Uterus (tissue), 4 donors: ENCODE results near the gene PAH. TPM values are rescaled to one million over a fixed set of nuclear protein-coding genes. Genes with fewer than 3 reads are reported as not detected.

Source experiments
- DNase-seq, 2 donors: peaks; one replicate each; pipeline ENCODE4 v3.0.0-alpha.2; 2019 to 2020
- H3K27ac ChIP-seq, 2 donors: fragments of 200-600 bp; sonication (generic); 1 replicate in 1 of 2; 2 replicates in 1 of 2; pipeline ENCODE4 v1.5.1; 2016 to 2018
- H3K27me3 ChIP-seq, 2 donors: fragments of 200-600 bp; sonication (generic); one replicate each; pipeline ENCODE4 v1.5.1; 2018 to 2019; ENCODE audit warnings: control low read depth in 1 of 2
- H3K36me3 ChIP-seq, 2 donors: fragments of 200-600 bp; sonication (generic); one replicate each; pipeline ENCODE4 v1.5.1; 2019; ENCODE audit warnings: control low read depth in 1 of 2
- H3K4me1 ChIP-seq, 2 donors: fragments of 200-600 bp; sonication (generic); one replicate each; pipeline ENCODE4 v1.5.1; 2018 to 2019; ENCODE audit warnings: control low read depth in 1 of 2
- H3K4me3 ChIP-seq, 2 donors: fragments of 200-600 bp; sonication (generic); 1 replicate in 1 of 2; 2 replicates in 1 of 2; pipeline ENCODE4 v1.5.1; 2018 to 2019; ENCODE audit warnings: mild to moderate bottlenecking in 1 of 2
- H3K9me3 ChIP-seq, 2 donors: fragments of 200-600 bp; sonication (generic); one replicate each; pipeline ENCODE4 v1.5.1; 2019; ENCODE audit warnings: control low read depth in 1 of 2
- POLR2A ChIP-seq, 2 donors: fragments of 450-650 bp; IDR thresholded peaks; one replicate each; pipeline ENCODE4 v1.6.1; 2016; ENCODE audit warnings: antibody characterized with exemption in 2 of 2, mild to moderate bottlenecking in 1 of 2, moderate library complexity in 1 of 2
- intact Hi-C: fragments of 100-400 bp; cut with DNase I; formaldehyde crosslinking; loops from one replicate; pipeline ENCODE4 v1.15.1; 2023; ENCODE audit warnings: low total_unique reads
- total RNA-seq, 4 donors: library from RNA; depleted of rRNA in 3 of 4; stranded (reverse); fragments of >200 nt in 3 of 4; gene quantifications; one replicate each; pipeline versions ENCODE4 v1.1.0 to v1.2.4, GENCODE V29; 2014 to 2023
- TF ChIP-seq, protein P1 (sequence below), 4 experiments: fragments of 200-600 bp in 2 of 4; fragments of 450-650 bp in 2 of 4; sonication (generic) in 2 of 4; IDR thresholded peaks; one replicate each; pipeline ENCODE4 v1.5.1; 2016 to 2019; ENCODE audit warnings: antibody characterized with exemption in 4 of 4, mild to moderate bottlenecking in 2 of 4, moderate library complexity in 1 of 4
- donor health status: DM: yes; HTN: yes; CAD: no.

The PAH gene
- total RNA-seq, 4 donors from 2014 or later = 0.18 TPM; not detected in 3

DNA sequence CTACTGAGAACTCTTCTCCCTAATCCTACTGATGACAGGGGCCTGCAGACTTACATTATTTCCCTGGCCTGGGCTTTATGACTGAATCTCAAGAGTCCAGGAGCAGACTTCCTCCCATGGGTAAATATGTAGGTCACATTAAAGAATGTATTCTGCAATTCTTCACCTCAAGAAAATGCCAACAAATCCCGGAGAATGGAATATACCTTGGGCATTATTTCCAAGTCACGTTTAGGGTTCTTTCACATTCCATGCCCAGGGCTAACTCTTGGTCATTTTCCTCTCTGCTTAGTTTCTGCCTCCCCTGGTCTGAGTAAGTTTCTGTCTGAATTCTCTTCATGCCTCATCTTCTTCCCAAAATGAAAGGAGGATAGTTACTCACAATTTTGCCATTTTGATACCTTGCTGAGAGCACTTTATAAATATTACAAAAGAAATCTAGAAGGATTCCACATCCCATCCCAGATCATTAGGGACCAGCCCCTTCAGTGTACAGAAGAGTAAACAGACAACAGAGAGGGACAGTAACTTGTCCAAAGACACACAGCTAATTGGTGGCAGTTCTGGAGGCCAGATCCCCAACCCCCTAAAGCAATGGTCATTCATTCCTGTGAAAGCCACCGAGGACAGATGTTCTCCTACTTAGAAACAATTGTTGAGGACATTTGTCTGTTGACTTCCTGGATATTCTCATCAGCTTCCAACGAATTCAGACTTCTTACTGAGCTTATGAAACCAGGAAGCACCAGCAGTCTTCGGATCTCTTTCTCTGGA is 605 bp downstream of the PAH start:
- intact Hi-C loops = no loop called here
- no peaks in the 10 kb centered on the region for H3K36me3 ChIP-seq
- DNase-seq = no peak
- no peak overlapping the region for H3K27ac ChIP-seq
- no peak overlapping the region for H3K4me3 ChIP-seq
- no peaks in the 10 kb centered on the region for H3K27me3 ChIP-seq
- no peaks in the 10 kb centered on the region for H3K9me3 ChIP-seq
- TF ChIP-seq POLR2A (IDR thresholded peaks at IDR 0.05) = no peak
- TF ChIP-seq, protein P1, sequence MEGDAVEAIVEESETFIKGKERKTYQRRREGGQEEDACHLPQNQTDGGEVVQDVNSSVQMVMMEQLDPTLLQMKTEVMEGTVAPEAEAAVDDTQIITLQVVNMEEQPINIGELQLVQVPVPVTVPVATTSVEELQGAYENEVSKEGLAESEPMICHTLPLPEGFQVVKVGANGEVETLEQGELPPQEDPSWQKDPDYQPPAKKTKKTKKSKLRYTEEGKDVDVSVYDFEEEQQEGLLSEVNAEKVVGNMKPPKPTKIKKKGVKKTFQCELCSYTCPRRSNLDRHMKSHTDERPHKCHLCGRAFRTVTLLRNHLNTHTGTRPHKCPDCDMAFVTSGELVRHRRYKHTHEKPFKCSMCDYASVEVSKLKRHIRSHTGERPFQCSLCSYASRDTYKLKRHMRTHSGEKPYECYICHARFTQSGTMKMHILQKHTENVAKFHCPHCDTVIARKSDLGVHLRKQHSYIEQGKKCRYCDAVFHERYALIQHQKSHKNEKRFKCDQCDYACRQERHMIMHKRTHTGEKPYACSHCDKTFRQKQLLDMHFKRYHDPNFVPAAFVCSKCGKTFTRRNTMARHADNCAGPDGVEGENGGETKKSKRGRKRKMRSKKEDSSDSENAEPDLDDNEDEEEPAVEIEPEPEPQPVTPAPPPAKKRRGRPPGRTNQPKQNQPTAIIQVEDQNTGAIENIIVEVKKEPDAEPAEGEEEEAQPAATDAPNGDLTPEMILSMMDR (IDR thresholded peaks at IDR 0.05) = no peak
- no peaks in the 10 kb centered on the region for H3K4me1 ChIP-seq

DNA sequence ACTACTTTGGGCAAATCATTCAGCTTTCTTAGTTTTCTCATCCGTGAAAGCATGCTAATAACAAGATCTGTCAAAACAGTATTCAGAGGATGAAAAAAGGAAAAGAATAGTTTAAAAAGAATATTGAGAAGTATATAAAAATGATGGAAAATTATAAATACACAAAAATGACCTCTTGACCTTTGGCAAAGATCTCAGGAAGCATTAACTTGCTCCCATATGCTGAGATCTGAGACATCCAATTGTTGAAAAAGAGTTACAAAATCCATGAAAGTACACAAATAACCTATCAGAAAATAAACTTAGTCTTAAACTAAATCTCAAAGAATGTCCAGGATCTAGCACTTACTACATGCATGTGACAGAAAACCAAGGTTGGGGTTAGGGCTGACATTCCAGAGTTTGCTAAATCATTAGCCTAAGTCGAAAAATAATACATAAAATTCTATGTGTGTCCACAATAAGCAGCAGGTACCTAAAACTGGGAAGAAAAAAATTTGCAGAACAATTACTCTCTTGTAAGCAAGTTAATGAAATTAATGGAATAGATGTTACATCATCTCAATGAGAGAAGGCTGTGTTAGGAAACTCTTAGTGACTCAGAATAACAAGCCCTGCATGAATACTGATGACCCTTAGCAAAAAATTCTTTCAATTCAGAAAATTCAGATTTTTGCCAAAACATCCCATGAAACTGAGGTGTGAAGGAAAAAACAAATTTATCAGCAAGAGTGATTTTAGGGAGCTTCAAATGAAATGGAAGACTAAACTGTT is 3.4 kb downstream of the PAH start:
- intact Hi-C loops = no loop called here
- no peak for DNase-seq
- H3K27me3 ChIP-seq = no peaks in the 10 kb centered on the region
- no peak overlapping the region for H3K27ac ChIP-seq
- H3K4me1 ChIP-seq = no peaks in the 10 kb centered on the region
- H3K9me3 ChIP-seq = no peaks in the 10 kb centered on the region
- no peak for TF ChIP-seq POLR2A (IDR thresholded peaks at IDR 0.05)
- TF ChIP-seq, protein P1 (IDR thresholded peaks at IDR 0.05) = no peak
- no peak overlapping the region for H3K4me3 ChIP-seq
- no peaks in the 10 kb centered on the region for H3K36me3 ChIP-seq

DNA sequence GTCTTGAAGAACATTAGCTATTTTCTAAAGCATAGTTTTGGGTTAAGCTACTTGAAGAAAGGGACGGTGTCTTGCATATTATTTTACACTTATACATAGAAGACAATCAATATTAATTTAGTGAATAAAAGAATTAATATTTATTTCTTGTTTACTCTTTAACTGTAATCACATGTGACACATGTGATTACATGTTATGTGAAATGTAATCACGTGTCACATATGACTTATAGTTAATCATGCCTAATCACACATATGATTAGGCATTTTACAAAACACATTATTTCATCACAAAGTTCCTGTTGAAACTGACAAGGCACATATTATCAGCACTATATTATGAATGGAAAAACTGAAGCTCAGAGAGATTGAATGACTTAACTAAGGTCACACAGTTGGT is 4.8 kb downstream of the PAH start:
- H3K27ac ChIP-seq = no peak overlapping the region
- TF ChIP-seq POLR2A (IDR thresholded peaks at IDR 0.05) = no peak
- TF ChIP-seq, protein P1 (IDR thresholded peaks at IDR 0.05) = no peak
- intact Hi-C loops = no loop called here
- H3K36me3 ChIP-seq = no peaks in the 10 kb centered on the region
- no peaks in the 10 kb centered on the region for H3K27me3 ChIP-seq
- no peaks in the 10 kb centered on the region for H3K4me1 ChIP-seq
- no peaks in the 10 kb centered on the region for H3K9me3 ChIP-seq
- no peak overlapping the region for H3K4me3 ChIP-seq
- DNase-seq = no peak

DNA sequence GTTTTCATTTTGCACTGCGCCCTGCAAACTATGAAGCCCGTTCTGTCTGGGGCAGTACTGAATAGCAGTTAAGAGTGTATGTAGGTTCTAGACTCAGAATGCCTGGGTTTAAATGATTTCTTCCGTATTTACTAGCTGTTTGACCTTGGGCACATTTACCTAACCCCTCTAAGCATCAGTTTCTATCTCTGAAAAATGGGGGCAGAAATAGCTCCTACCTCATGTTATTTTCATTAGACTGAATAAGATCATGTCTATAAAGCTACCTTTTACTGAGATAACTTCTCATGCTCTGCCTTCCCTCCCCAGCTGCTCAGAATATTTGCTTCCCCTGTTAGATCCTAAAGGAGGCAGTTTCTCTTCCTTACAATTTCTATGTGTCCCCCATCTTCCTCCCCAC is 5.7 kb downstream of the PAH start:
- no peaks in the 10 kb centered on the region for H3K36me3 ChIP-seq
- no peak for TF ChIP-seq POLR2A (IDR thresholded peaks at IDR 0.05)
- TF ChIP-seq, protein P1 (IDR thresholded peaks at IDR 0.05) = no peak

DNA sequence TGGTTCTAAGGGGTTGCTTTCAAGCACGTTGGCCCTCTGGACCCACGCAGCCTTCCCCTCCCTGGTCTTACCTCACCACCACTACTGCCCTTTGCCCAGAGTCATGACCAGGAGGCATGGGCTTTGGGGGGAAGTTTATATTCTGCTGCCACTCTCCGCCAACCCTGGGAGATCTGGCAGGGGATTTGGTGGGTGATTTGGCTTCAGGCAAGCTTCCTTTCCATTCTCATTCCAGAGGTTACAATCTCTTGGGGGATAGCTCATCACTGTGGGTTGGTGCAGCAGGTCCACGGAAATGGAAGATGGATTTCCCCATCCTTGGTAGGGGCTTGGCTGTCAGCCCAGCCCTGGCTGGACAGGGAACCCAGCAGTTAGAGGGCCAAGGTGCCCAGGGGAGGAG is 6.3 kb downstream of the PAH start:
- Histone ChIP-seq H3K36me3 (no peaks in the 10 kb centered on the region), H3K4me3 (no peak overlapping the region), H3K9me3 (no peaks in the 10 kb centered on the region), H3K27me3 (no peaks in the 10 kb centered on the region), H3K4me1 (no peaks in the 10 kb centered on the region), H3K27ac (no peak overlapping the region)
- intact Hi-C loops = no loop called here
- TF ChIP-seq, protein P1 (IDR thresholded peaks at IDR 0.05) = no peak
- no peak for TF ChIP-seq POLR2A (IDR thresholded peaks at IDR 0.05)
- DNase-seq = no peak

More for the DNA sequence above, 5.7 kb downstream of the PAH start:
- DNase-seq = no peak
- Histone ChIP-seq H3K4me3 (no peak overlapping the region), H3K9me3 (no peaks in the 10 kb centered on the region), H3K4me1 (no peaks in the 10 kb centered on the region), H3K27me3 (no peaks in the 10 kb centered on the region), H3K27ac (no peak overlapping the region)
- intact Hi-C loops = no loop called here
